H9 (cell line): ENCODE results near the gene CAB39. TPM values are rescaled to one million over a fixed set of nuclear protein-coding genes. Genes with fewer than 3 reads are reported as not detected.

Experiments used
- DNase-seq: peaks from one replicate; pipeline ENCODE4 v3.0.0-alpha.2; 2017
- H2AFZ ChIP-seq: one replicate; pipeline ENCODE4 v1.6.1; 2013; ENCODE audit warnings: mild to moderate bottlenecking, low read length, control low read depth, moderate library complexity
- H2AK5ac ChIP-seq: 2 replicates; pipeline ENCODE4 v1.6.1; 2013; ENCODE audit warnings: low read length, control low read depth, mixed read lengths; ENCODE audit not compliant: insufficient read length
- H2BK120ac ChIP-seq: one replicate; pipeline ENCODE4 v1.6.1; 2013; ENCODE audit warnings: low read depth, mild to moderate bottlenecking, low read length, control low read depth, inconsistent platforms; ENCODE audit not compliant: poor library complexity, severe bottlenecking
- H2BK12ac ChIP-seq: 2 replicates; pipeline ENCODE4 v1.6.1; 2013; ENCODE audit warnings: low read length, control low read depth, mixed read lengths, low read depth; ENCODE audit not compliant: insufficient read length
- H2BK15ac ChIP-seq: 2 replicates; pipeline ENCODE4 v1.6.1; 2013; ENCODE audit warnings: low read depth, low read length, control low read depth
- H2BK20ac ChIP-seq: one replicate; pipeline ENCODE4 v1.6.1; 2013; ENCODE audit warnings: low read depth, mild to moderate bottlenecking, low read length, control low read depth, inconsistent platforms; ENCODE audit not compliant: poor library complexity, severe bottlenecking
- H2BK5ac ChIP-seq: 2 replicates; pipeline ENCODE4 v1.6.1; 2013; ENCODE audit warnings: low read length, control low read depth, mixed read lengths; ENCODE audit not compliant: insufficient read length
- H3K14ac ChIP-seq: 2 replicates; pipeline ENCODE4 v1.6.1; 2013; ENCODE audit warnings: low read length, control low read depth; ENCODE audit not compliant: insufficient read depth
- H3K18ac ChIP-seq: 2 replicates; pipeline ENCODE4 v1.6.1; 2013; ENCODE audit warnings: low read depth, mild to moderate bottlenecking, mixed read lengths, low read length, control low read depth; ENCODE audit not compliant: insufficient read length
- H3K23ac ChIP-seq: 2 replicates; pipeline ENCODE4 v1.6.1; 2013; ENCODE audit warnings: low read length, control low read depth, mixed read lengths, low read depth; ENCODE audit not compliant: insufficient read length
- H3K23me2 ChIP-seq: 2 replicates; pipeline ENCODE4 v1.6.1; 2013; ENCODE audit warnings: low read depth, mild to moderate bottlenecking, mixed read lengths, low read length, control low read depth; ENCODE audit not compliant: insufficient read length, poor library complexity, severe bottlenecking
- H3K27ac ChIP-seq: 2 replicates; pipeline ENCODE4 v1.5.1; 2013; ENCODE audit warnings: low read length, control low read depth, mixed read lengths, low read depth; ENCODE audit not compliant: insufficient read length
- H3K27me3 ChIP-seq: 2 replicates; pipeline ENCODE4 v1.6.1; 2013; ENCODE audit warnings: low read length, control low read depth, inconsistent platforms; ENCODE audit not compliant: insufficient read depth
- H3K4ac ChIP-seq: 2 replicates; pipeline ENCODE4 v1.6.1; 2013; ENCODE audit warnings: low read depth, mild to moderate bottlenecking, control low read depth, inconsistent platforms, low read length, moderate library complexity
- H3K4me1 ChIP-seq: 2 replicates; pipeline ENCODE4 v1.6.1; 2013; ENCODE audit warnings: low read length, control low read depth, inconsistent platforms; ENCODE audit not compliant: insufficient read depth
- H3K4me2 ChIP-seq: 2 replicates; pipeline ENCODE4 v1.6.1; 2013; ENCODE audit warnings: low read length, control low read depth, mixed read lengths; ENCODE audit not compliant: insufficient read length, insufficient read depth
- H3K56ac ChIP-seq: 2 replicates; pipeline ENCODE4 v1.6.1; 2013; ENCODE audit warnings: low read depth, mild to moderate bottlenecking, mixed read lengths, low read length, control low read depth; ENCODE audit not compliant: insufficient read length
- H3K79me1 ChIP-seq: 2 replicates; pipeline ENCODE4 v1.6.1; 2013; ENCODE audit warnings: low read depth, mild to moderate bottlenecking, moderate library complexity, low read length, control low read depth, inconsistent platforms; ENCODE audit not compliant: insufficient read depth, poor library complexity, severe bottlenecking
- H3K79me2 ChIP-seq: 2 replicates; pipeline ENCODE4 v1.6.1; 2013; ENCODE audit warnings: low read length, control low read depth, inconsistent platforms; ENCODE audit not compliant: insufficient read depth
- H3K9ac ChIP-seq: 2 replicates; pipeline ENCODE4 v1.6.1; 2013; ENCODE audit warnings: low read length, control low read depth, mixed read lengths; ENCODE audit not compliant: insufficient read length; ENCODE audit errors: extremely low read depth
- H3K9me3 ChIP-seq: one replicate; pipeline ENCODE4 v1.6.1; 2013; ENCODE audit warnings: low read depth, low read length, inconsistent platforms; ENCODE audit not compliant: control insufficient read depth
- H3T11ph ChIP-seq: one replicate; pipeline ENCODE4 v1.6.1; 2013; ENCODE audit warnings: mild to moderate bottlenecking, low read length, control low read depth, inconsistent platforms
- H4K20me1 ChIP-seq: one replicate; pipeline ENCODE4 v1.6.1; 2013; ENCODE audit not compliant: control insufficient read depth, insufficient read length, insufficient read depth
- H4K5ac ChIP-seq: 2 replicates; pipeline ENCODE4 v1.6.1; 2013; ENCODE audit warnings: low read depth, mild to moderate bottlenecking, mixed read lengths, low read length, control low read depth; ENCODE audit not compliant: insufficient read length
- H4K8ac ChIP-seq: replicated peaks from 2 replicates; pipeline ENCODE4 v1.6.1; 2013; ENCODE audit warnings: low read length, control low read depth, mixed read lengths, low read depth; ENCODE audit not compliant: insufficient read length
- H4K91ac ChIP-seq: 2 replicates; pipeline ENCODE4 v1.6.1; 2013; ENCODE audit warnings: low read depth, mild to moderate bottlenecking, moderate library complexity, mixed read lengths, low read length, control low read depth; ENCODE audit not compliant: insufficient read length
- H3K27ac Mint-ChIP-seq, 3 experiments: 2 replicates in 2 of 3; 3 replicates in 1 of 3; pipeline ENCODE4 v1.8.0; 2020 to 2021; ENCODE audit warnings: mixed read lengths in 3 of 3, mild to moderate bottlenecking in 1 of 3, moderate library complexity in 1 of 3
- H3K27me3 Mint-ChIP-seq: 2 replicates; pipeline ENCODE4 v1.8.0; 2021; ENCODE audit warnings: low read depth, mild to moderate bottlenecking, moderate library complexity, mixed read lengths
- H3K36me3 Mint-ChIP-seq, 3 experiments: 2 replicates in 2 of 3; 3 replicates in 1 of 3; pipeline ENCODE4 v1.8.0; 2020 to 2021; ENCODE audit warnings: low read depth in 3 of 3, mixed read lengths in 3 of 3; ENCODE audit not compliant: insufficient read depth in 1 of 3
- H3K4me1 Mint-ChIP-seq, 2 experiments: 2 replicates each; pipeline ENCODE4 v1.8.0; 2020; ENCODE audit warnings: mixed read lengths in 2 of 2
- H3K4me3 Mint-ChIP-seq, 2 experiments: 2 replicates in 1 of 2; 3 replicates in 1 of 2; pipeline ENCODE4 v1.8.0; 2020 to 2021; ENCODE audit warnings: mild to moderate bottlenecking in 2 of 2, mixed read lengths in 2 of 2, moderate library complexity in 1 of 2
- H3K9me3 Mint-ChIP-seq, 2 experiments: 2 replicates in 1 of 2; 3 replicates in 1 of 2; pipeline ENCODE4 v1.8.0; 2020; ENCODE audit warnings: mild to moderate bottlenecking in 2 of 2, mixed read lengths in 2 of 2, moderate library complexity in 1 of 2
- WGBS: extraction: QIAGEN DNeasy Blood & Tissue Kit; methylation state at CpG from one replicate; pipeline ENCODE4 v1.1.7; 2013; ENCODE audit warnings: missing lambda C conversion rate, low lambda C conversion rate, mixed read lengths; ENCODE audit not compliant: insufficient read length; ENCODE audit errors: extremely low coverage; 5-methylcytosine and 5-hydroxymethylcytosine counted together
- total RNA-seq: library from RNA; stranded (reverse); gene quantifications from 2 replicates; pipeline ENCODE4 v1.2.1, GENCODE V29; 2021
- TF ChIP-seq, protein P1 (sequence below): fragments of 200-600 bp; sonication (generic); conservative IDR thresholded peaks from 3 replicates; pipeline ENCODE4 v1.8.0; 2021; ENCODE audit warnings: antibody characterized with exemption, mild to moderate bottlenecking

CAB39 gene
- total RNA-seq, 1 experiment from 2014 or later: 42.7 TPM

DNA sequence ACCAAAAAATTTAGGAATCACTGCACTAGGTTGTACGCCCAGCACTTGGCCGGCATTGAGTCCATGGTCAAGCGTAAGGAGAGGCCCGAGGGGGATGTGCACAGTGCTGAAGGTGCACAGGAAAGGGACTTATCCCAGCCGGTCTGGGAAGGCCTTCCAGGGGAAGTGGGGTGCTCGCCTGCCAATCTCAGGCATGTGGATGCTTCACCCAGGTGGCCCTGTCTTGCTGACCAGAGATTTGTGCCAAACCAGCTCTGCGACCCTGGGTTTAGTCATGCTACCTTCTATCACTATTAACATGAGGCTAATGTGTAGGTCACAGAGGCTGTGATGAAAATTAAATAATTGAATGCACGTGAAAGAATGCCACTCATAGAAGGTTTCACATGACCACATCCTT is 150.4 kb downstream of the CAB39 start:
- H2BK15ac ChIP-seq: no peak overlapping the region
- H3K4me3 Mint-ChIP-seq: peak overlapping the region in 1 of 2 experiments; percentile 93; a peak in 3 of 5 replicates
- no peak overlapping the region for H3K4me2 ChIP-seq
- no peaks in the 10 kb centered on the region; a peak in 1 of 5 replicates for H3K9me3 Mint-ChIP-seq
- peaks cover 7% of the 10 kb centered on the region for H3K23me2 ChIP-seq
- no CpG with 5 or more reads among the region's 8 CpGs for WGBS
- peaks cover 19% of the 10 kb centered on the region; the same call in 1 of the 2 replicates for H3K4me1 ChIP-seq
- H3T11ph ChIP-seq: no peak overlapping the region
- no peak overlapping the region for H2BK20ac ChIP-seq
- peaks cover 48% of the 10 kb centered on the region in 2 experiments for H3K4me1 Mint-ChIP-seq
- H3K9ac ChIP-seq: no peak overlapping the region
- H4K8ac ChIP-seq: no peak overlapping the region
- no peak overlapping the region for H3K23ac ChIP-seq
- H3K27me3 ChIP-seq: no peaks in the 10 kb centered on the region
- H3K56ac ChIP-seq: no peak overlapping the region
- H3K9me3 ChIP-seq: no peaks in the 10 kb centered on the region
- H3K79me1 ChIP-seq: no peaks in the 10 kb centered on the region
- no peak overlapping the region for H2BK5ac ChIP-seq
- TF ChIP-seq, protein P1, sequence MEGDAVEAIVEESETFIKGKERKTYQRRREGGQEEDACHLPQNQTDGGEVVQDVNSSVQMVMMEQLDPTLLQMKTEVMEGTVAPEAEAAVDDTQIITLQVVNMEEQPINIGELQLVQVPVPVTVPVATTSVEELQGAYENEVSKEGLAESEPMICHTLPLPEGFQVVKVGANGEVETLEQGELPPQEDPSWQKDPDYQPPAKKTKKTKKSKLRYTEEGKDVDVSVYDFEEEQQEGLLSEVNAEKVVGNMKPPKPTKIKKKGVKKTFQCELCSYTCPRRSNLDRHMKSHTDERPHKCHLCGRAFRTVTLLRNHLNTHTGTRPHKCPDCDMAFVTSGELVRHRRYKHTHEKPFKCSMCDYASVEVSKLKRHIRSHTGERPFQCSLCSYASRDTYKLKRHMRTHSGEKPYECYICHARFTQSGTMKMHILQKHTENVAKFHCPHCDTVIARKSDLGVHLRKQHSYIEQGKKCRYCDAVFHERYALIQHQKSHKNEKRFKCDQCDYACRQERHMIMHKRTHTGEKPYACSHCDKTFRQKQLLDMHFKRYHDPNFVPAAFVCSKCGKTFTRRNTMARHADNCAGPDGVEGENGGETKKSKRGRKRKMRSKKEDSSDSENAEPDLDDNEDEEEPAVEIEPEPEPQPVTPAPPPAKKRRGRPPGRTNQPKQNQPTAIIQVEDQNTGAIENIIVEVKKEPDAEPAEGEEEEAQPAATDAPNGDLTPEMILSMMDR: no peak
- H4K5ac ChIP-seq: no peak overlapping the region
- peaks cover 5% of the 10 kb centered on the region; the same call in 1 of the 2 replicates for H3K27me3 Mint-ChIP-seq
- H3K18ac ChIP-seq: no peak overlapping the region
- no peak overlapping the region for H2BK12ac ChIP-seq
- no peak for DNase-seq
- no peak overlapping the region for H3K27ac ChIP-seq
- no peak overlapping the region for H2AFZ ChIP-seq
- H2AK5ac ChIP-seq: no peak overlapping the region
- H4K91ac ChIP-seq: no peak overlapping the region
- peaks cover 0 to 5% (median 0%) of the 10 kb centered on the region in 3 experiments; a peak in 2 of 7 replicates for H3K36me3 Mint-ChIP-seq
- no peak overlapping the region for H3K14ac ChIP-seq
- no peak overlapping the region for H3K4ac ChIP-seq
- H4K20me1 ChIP-seq: no peaks in the 10 kb centered on the region
- H3K79me2 ChIP-seq: peaks cover 10% of the 10 kb centered on the region; the same call in 1 of the 2 replicates
- no peak overlapping the region for H2BK120ac ChIP-seq
- no peak overlapping the region for H3K27ac Mint-ChIP-seq
